B cell (primary cell): Measurements from ENCODE around the gene PPP2R3C. TPM values are rescaled to one million over a fixed set of nuclear protein-coding genes. Genes with fewer than 3 reads are reported as not detected.

Experiments used
- ATAC-seq: fragments of 200-7000 bp; cut with Tn5 transposase; one replicate; pipeline ENCODE4 v1.10.0; 2021; ENCODE audit warnings: low read depth, mild to moderate bottlenecking, moderate number of reproducible peaks, moderate library complexity
- CTCF ChIA-PET: fragments of 350-600 bp; sonication (Branson Sonifier 250); formaldehyde crosslinking; loops from one replicate; lab custom pipeline; 2021; ENCODE audit warnings: antibody characterized with exemption, inconsistent platforms; lab: Charles Lee
- POLR2A ChIA-PET: fragments of 350-600 bp; sonication (Branson Sonifier 250); formaldehyde crosslinking; loops from one replicate; lab custom pipeline; 2021; ENCODE audit warnings: antibody characterized with exemption; lab: Charles Lee
- DNase-seq: peaks from one replicate; pipeline ENCODE4 v3.0.0; 2013
- H2AFZ ChIP-seq: 2 replicates; pipeline ENCODE4 v1.6.1; 2012; ENCODE audit warnings: mild to moderate bottlenecking, low read depth, low read length; ENCODE audit not compliant: insufficient read depth, poor library complexity, severe bottlenecking
- H3K27ac ChIP-seq, 2 donors: 1 replicate in 1 of 2; 2 replicates in 1 of 2; pipeline ENCODE4 v1.5.1; 2012 to 2013; ENCODE audit warnings: low read length in 2 of 2, mild to moderate bottlenecking in 2 of 2, moderate library complexity in 1 of 2
- H3K27me3 ChIP-seq, 4 experiments: fragments of 200-600 bp in 1 of 4; sonication (generic) in 1 of 4; replicated peaks in 1 of 4; 1 replicate in 2 of 4; 2 replicates in 2 of 4; pipeline versions ENCODE4 v1.6.1 to v1.7.0; 2013 to 2016; ENCODE audit warnings: low read length in 3 of 4, mild to moderate bottlenecking in 2 of 4, mixed read lengths in 1 of 4, moderate library complexity in 1 of 4; ENCODE audit not compliant: insufficient read depth in 4 of 4, control insufficient read depth in 3 of 4; ENCODE audit errors: control extremely low read depth in 1 of 4
- H3K36me3 ChIP-seq, 2 experiments: replicated peaks in 1 of 2; 1 replicate in 1 of 2; 2 replicates in 1 of 2; pipeline versions ENCODE4 v1.6.1 to v1.7.1; 2013; ENCODE audit warnings: low read length in 1 of 2; ENCODE audit not compliant: insufficient read depth in 2 of 2, control insufficient read depth in 1 of 2; ENCODE audit errors: control extremely low read depth in 1 of 2, extremely low read depth in 1 of 2
- H3K4me1 ChIP-seq, 2 donors: fragments of 200-600 bp in 1 of 2; sonication (generic) in 1 of 2; 1 replicate in 1 of 2; 2 replicates in 1 of 2; pipeline versions ENCODE4 v1.5.1 to v1.6.1; 2013 to 2017; ENCODE audit warnings: low read length in 2 of 2; ENCODE audit not compliant: control insufficient read depth in 2 of 2, insufficient read depth in 2 of 2
- H3K4me2 ChIP-seq: replicated peaks from 2 replicates; pipeline ENCODE3; 2012; ENCODE audit warnings: mild to moderate bottlenecking, low read depth, low read length; ENCODE audit not compliant: poor library complexity, severe bottlenecking
- H3K4me3 ChIP-seq, 5 experiments: fragments of 200-600 bp in 1 of 5; sonication (generic) in 1 of 5; 1 replicate in 3 of 5; 2 replicates in 2 of 5; pipeline versions ENCODE4 v1.5.1 to v1.7.0; 2011 to 2016; ENCODE audit warnings: low read length in 4 of 5, mild to moderate bottlenecking in 4 of 5, low read depth in 2 of 5, control low read depth in 1 of 5, moderate library complexity in 1 of 5; ENCODE audit not compliant: insufficient read depth in 1 of 5; ENCODE audit errors: control extremely low read depth in 1 of 5, extremely low read depth in 1 of 5
- H3K79me2 ChIP-seq: fragments of 200-600 bp; sonication (generic); one replicate; pipeline ENCODE4 v1.6.0; 2016; ENCODE audit warnings: low read length; ENCODE audit not compliant: control insufficient read depth, insufficient read depth
- H3K9ac ChIP-seq: fragments of 200-600 bp; sonication (generic); 2 replicates; pipeline ENCODE4 v1.6.1; 2017; ENCODE audit warnings: mild to moderate bottlenecking, low read length, moderate library complexity
- H3K9me3 ChIP-seq, 3 donors: one replicate each; pipeline versions ENCODE4 v1.6.1 to v1.7.1; 2013; ENCODE audit warnings: low read length in 2 of 3; ENCODE audit not compliant: control insufficient read depth in 2 of 3, insufficient read depth in 1 of 3; ENCODE audit errors: control extremely low read depth in 1 of 3
- H4K20me1 ChIP-seq: 2 replicates; pipeline ENCODE4 v1.6.0; 2012; ENCODE audit warnings: mild to moderate bottlenecking, low read length; ENCODE audit not compliant: insufficient read depth, control insufficient read depth, poor library complexity, severe bottlenecking
- H3K27ac Mint-ChIP-seq: one replicate; pipeline ENCODE4 v1.8.0; 2021; ENCODE audit warnings: mixed read lengths
- H3K27me3 Mint-ChIP-seq: one replicate; pipeline ENCODE4 v1.8.0; 2021; ENCODE audit warnings: mixed read lengths
- H3K4me1 Mint-ChIP-seq: one replicate; pipeline ENCODE4 v1.8.0; 2021; ENCODE audit warnings: mixed read lengths
- H3K4me3 Mint-ChIP-seq: one replicate; pipeline ENCODE4 v1.8.0; 2021; ENCODE audit warnings: mixed read lengths
- H3K9me3 Mint-ChIP-seq: one replicate; pipeline ENCODE4 v1.8.0; 2022; ENCODE audit warnings: mixed read lengths; ENCODE audit not compliant: insufficient read depth
- CTCF ChIP-seq: fragments of 200-600 bp; IDR thresholded peaks from one replicate; pipeline ENCODE4 v1.8.0; 2022; ENCODE audit warnings: antibody characterized with exemption, mild to moderate bottlenecking
- EZH2 ChIP-seq: IDR thresholded peaks from 2 replicates; pipeline ENCODE4 v1.6.1; 2012; ENCODE audit warnings: borderline replicate concordance, low read depth, mild to moderate bottlenecking, moderate library complexity, low read length; ENCODE audit not compliant: insufficient read depth, poor library complexity, severe bottlenecking
- WGBS: methylation state at CpG from one replicate; pipeline ENCODE4 v1.1.5; 2013; ENCODE audit warnings: missing lambda C conversion rate; ENCODE audit not compliant: insufficient coverage; 5-methylcytosine and 5-hydroxymethylcytosine counted together
- intact Hi-C: fragments of 100-400 bp; cut with micrococcal nuclease; formaldehyde crosslinking; loops from one replicate; pipeline ENCODE4 v1.10.0; 2022
- polyA plus RNA-seq: library from polyadenylated mRNA; depleted of rRNA; stranded (reverse); fragments of >200 nt; gene quantifications from 2 replicates; pipeline ENCODE4 v1.2.3, GENCODE V29; 2012
- total RNA-seq, 2 donors: library from RNA; stranded (reverse); fragments of 120-200 nt in 1 of 2; gene quantifications; 1 replicate in 1 of 2; 2 replicates in 1 of 2; pipeline versions ENCODE4 v1.2.3 to v1.2.4, GENCODE V29; 2013 to 2022

The PPP2R3C gene
- total and polyA plus RNA-seq, 2 donors (not counting 1 experiment from before 2014, with no cell fraction given) = 13.5 to 40.8 TPM

- intact Hi-C loops = no loop called here
- CTCF ChIA-PET = no interaction called here
- ATAC-seq = no peak
- Histone ChIP-seq H3K27me3 (no peaks in the 10 kb centered on the region), H3K36me3 (peaks cover 11 to 49% of the 10 kb centered on the region in 2 experiments), H3K9me3 (no peaks in the 10 kb centered on the region), H3K4me1 (no peaks in the 10 kb centered on the region), H4K20me1 (no peaks in the 10 kb centered on the region), H3K79me2 (no peaks in the 10 kb centered on the region), H3K9ac (no peak overlapping the region), H3K4me2 (no peak overlapping the region), H3K4me3 (no peak overlapping the region), H3K27ac (no peak overlapping the region), H2AFZ (no peak overlapping the region)
- 100% methylated on average over 2 of the region's 8 CpGs for WGBS
- POLR2A ChIA-PET = no interaction called here
- no peak overlapping the region for H3K4me3 Mint-ChIP-seq
- H3K27ac Mint-ChIP-seq = no peak overlapping the region
- H3K9me3 Mint-ChIP-seq = no peaks in the 10 kb centered on the region
- no peaks in the 10 kb centered on the region for H3K27me3 Mint-ChIP-seq
- no peak for TF ChIP-seq CTCF
- no peak for TF ChIP-seq EZH2
- DNase-seq = no peak
- H3K4me1 Mint-ChIP-seq = no peaks in the 10 kb centered on the region
Measured at GRCh38 chr14:35083530-35084150, 38.1 kb downstream of the PPP2R3C start.

GRCh38 chr14:35079742-35080141 lies 42.0 kb downstream of the PPP2R3C start:
- CTCF ChIA-PET = interaction anchor here (0.6 kb wide), 1 partner anchor 686 kb away, joined by 4 read pairs; no protein-coding TSS in a partner anchor
- no peak for DNase-seq
- Histone ChIP-seq H3K4me3 (no peak overlapping the region), H3K9me3 (no peaks in the 10 kb centered on the region), H3K36me3 (peaks cover 11 to 25% of the 10 kb centered on the region in 2 experiments), H3K9ac (no peak overlapping the region), H3K4me2 (no peak overlapping the region), H3K27ac (no peak overlapping the region), H3K27me3 (no peaks in the 10 kb centered on the region), H2AFZ (no peak overlapping the region), H3K79me2 (no peaks in the 10 kb centered on the region), H3K4me1 (no peaks in the 10 kb centered on the region), H4K20me1 (no peaks in the 10 kb centered on the region)
- Mint-ChIP-seq H3K4me1 (no peaks in the 10 kb centered on the region), H3K9me3 (no peaks in the 10 kb centered on the region), H3K27me3 (no peaks in the 10 kb centered on the region), H3K27ac (no peak overlapping the region), H3K4me3 (no peak overlapping the region)
- POLR2A ChIA-PET = no interaction called here
- ATAC-seq = no peak
- TF ChIP-seq CTCF = no peak
- TF ChIP-seq EZH2 = no peak
- no CpG with 5 or more reads among the region's 1 CpG for WGBS
- intact Hi-C loops = no loop called here
